Measurements from ENCODE around the gene ELP2. TPM values are rescaled to one million over a fixed set of nuclear protein-coding genes. Genes with fewer than 3 reads are reported as not detected.
"Not testable (repeated sequence)": the region's sequence is repeated elsewhere in the genome, so short reads cannot be mapped to it uniquely, and the experiment has no call there.

ELP2 gene, protein sequence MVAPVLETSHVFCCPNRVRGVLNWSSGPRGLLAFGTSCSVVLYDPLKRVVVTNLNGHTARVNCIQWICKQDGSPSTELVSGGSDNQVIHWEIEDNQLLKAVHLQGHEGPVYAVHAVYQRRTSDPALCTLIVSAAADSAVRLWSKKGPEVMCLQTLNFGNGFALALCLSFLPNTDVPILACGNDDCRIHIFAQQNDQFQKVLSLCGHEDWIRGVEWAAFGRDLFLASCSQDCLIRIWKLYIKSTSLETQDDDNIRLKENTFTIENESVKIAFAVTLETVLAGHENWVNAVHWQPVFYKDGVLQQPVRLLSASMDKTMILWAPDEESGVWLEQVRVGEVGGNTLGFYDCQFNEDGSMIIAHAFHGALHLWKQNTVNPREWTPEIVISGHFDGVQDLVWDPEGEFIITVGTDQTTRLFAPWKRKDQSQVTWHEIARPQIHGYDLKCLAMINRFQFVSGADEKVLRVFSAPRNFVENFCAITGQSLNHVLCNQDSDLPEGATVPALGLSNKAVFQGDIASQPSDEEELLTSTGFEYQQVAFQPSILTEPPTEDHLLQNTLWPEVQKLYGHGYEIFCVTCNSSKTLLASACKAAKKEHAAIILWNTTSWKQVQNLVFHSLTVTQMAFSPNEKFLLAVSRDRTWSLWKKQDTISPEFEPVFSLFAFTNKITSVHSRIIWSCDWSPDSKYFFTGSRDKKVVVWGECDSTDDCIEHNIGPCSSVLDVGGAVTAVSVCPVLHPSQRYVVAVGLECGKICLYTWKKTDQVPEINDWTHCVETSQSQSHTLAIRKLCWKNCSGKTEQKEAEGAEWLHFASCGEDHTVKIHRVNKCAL
- total RNA-seq = 80.4 and 94.1 TPM in 2 replicates
- long read RNA-seq, full-length matches to known transcripts = 223 of 312 reads
- long read RNA-seq, partial matches to known transcripts = 27 of 312 reads
- long read RNA-seq, other reads (novel, unspliced or antisense) = 62 of 312 reads

DNA sequence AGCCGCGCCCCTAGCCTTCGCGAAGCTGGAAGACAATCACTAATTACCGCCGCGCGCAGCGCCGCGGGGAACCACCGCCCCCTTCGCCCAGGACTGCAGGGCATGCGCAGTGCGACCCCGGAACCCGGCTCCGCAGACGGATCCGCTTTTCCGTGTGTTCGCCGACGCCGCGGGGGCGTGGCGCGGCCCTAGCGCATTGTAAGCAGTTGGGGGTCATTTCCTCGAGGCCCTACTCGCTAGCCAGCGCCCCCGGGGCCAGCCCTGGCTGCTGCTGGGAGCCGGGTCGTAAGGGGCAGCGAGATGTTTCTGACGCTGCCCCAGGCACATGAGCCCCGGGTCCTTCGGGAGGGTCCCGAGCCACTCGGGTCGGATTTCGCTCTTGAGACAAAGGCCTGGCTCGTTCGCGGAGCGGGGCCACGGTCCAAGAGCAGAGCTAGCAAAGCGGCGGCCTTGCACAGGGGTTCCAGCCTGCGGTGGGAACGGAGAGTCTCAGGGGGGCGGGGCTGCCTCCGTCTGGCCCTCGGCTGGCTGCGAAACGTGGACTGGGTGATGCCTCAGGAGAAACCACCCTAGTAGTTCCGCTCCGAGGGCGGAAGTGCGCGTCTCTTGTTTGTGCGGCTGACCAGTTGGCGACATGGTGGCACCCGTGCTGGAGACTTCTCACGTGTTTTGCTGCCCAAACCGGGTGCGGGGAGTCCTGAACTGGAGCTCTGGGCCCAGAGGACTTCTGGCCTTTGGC is at the start of gene ELP2, which contains the start of gene SLC39A6:
Gene ELP2 (plus strand): TSS at position 600 of the 739 bp plus-strand sequence. CDS start 35 bp downstream, at position 635.
Gene SLC39A6 (minus strand): TSS at position 41 of the 739 bp plus-strand sequence. CDS start 2,333 bp downstream, outside the sequence.
- Mint-ChIP-seq H3K9me3 (no peaks in the 10 kb centered on the region), H3K36me3 (ENCODE audit: low read depth) (peaks cover 4% of the 10 kb centered on the region), H3K27ac (ENCODE audit: unreplicated experiment) (peak within 1 kb of the TSS; percentile 99), H3K27me3 (ENCODE audit: low read depth) (no peaks in the 10 kb centered on the region), H3K4me1 (peaks cover 41% of the 10 kb centered on the region), H3K4me3 (peak within 1 kb of the TSS; percentile 99)
- TF ChIP-seq, protein P1, sequence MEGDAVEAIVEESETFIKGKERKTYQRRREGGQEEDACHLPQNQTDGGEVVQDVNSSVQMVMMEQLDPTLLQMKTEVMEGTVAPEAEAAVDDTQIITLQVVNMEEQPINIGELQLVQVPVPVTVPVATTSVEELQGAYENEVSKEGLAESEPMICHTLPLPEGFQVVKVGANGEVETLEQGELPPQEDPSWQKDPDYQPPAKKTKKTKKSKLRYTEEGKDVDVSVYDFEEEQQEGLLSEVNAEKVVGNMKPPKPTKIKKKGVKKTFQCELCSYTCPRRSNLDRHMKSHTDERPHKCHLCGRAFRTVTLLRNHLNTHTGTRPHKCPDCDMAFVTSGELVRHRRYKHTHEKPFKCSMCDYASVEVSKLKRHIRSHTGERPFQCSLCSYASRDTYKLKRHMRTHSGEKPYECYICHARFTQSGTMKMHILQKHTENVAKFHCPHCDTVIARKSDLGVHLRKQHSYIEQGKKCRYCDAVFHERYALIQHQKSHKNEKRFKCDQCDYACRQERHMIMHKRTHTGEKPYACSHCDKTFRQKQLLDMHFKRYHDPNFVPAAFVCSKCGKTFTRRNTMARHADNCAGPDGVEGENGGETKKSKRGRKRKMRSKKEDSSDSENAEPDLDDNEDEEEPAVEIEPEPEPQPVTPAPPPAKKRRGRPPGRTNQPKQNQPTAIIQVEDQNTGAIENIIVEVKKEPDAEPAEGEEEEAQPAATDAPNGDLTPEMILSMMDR (conservative IDR thresholded peaks at IDR 0.05) = no peak
- DNase-seq (ENCODE audit: low read depth, low spot score) = peak; percentile 95

DNA sequence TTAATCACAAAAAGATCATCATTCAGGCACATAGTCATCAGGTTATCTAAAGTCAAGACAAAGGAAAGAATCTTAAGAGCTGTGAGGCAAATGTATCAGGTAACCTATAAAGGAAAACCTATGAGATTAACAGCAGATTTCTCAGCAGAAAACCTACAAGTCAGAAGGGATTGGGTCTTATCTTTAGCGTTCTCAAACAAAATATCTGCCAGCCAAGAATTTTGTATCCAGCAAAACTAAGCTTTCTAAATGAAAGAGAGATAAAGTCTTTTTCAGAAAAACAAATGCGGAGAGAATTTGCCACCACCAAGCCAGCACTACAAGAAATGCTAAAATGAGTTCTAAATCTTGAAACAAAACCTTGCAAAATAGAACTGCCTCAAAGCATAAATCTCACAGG is 48.6 kb upstream of the ELP2 start:
- DNase-seq (ENCODE audit: low read depth, low spot score); H3K4me3 Mint-ChIP-seq; H3K36me3 Mint-ChIP-seq (ENCODE audit: low read depth); H3K27me3 Mint-ChIP-seq (ENCODE audit: low read depth); H3K9me3 Mint-ChIP-seq; H3K27ac Mint-ChIP-seq (ENCODE audit: unreplicated experiment); H3K4me1 Mint-ChIP-seq: not testable (repeated sequence)

DNA sequence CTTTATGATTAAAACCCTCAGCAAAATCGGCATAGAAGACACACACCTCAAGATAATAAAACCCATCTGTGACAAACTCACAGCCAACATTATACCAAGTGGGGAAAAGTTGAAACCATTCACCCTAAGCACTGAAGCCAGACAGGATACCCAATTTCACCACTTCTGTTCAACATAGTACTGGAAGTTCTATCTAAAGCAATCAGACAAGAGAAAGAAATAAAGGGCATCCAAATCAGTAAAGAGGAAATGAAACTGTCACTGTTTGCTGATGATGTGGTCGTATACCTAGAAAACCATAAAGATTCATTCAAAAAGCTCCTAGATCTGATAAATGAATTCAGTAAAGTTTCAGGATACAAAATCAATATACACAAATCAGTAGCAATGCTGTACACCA is 46.0 kb upstream of the ELP2 start:
- no peak for DNase-seq (ENCODE audit: low read depth, low spot score)
- no peak overlapping the region for H3K4me3 Mint-ChIP-seq
- no peaks in the 10 kb centered on the region for H3K4me1 Mint-ChIP-seq
- TF ChIP-seq, protein P1 (conservative IDR thresholded peaks at IDR 0.05) = no peak
- peaks cover 7% of the 10 kb centered on the region for H3K9me3 Mint-ChIP-seq
- no peaks in the 10 kb centered on the region for H3K27me3 Mint-ChIP-seq (ENCODE audit: low read depth)
- no peak overlapping the region for H3K27ac Mint-ChIP-seq (ENCODE audit: unreplicated experiment)
- H3K36me3 Mint-ChIP-seq (ENCODE audit: low read depth) = peaks cover 8% of the 10 kb centered on the region

DNA sequence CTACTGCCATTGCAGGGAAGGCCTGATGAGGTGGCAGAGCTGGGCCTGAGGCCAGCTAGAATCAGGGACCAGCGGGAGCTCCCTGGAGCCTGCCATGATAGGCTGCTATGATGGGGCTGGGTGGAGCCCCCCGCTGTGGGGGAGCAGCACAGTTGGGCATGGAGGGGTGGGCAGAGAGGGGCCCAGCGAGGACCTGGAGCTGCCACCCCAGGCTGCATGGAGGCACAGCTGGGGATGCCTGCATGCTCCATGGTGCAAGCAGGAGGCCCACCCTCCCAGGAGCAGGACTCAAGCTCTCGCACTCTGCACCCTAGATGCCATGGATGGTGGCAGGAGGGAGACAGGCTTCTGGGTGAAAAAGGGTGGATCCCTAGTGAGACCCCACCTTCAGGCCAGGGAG is 44.5 kb upstream of the ELP2 start:
- Mint-ChIP-seq H3K9me3 (peaks cover 7% of the 10 kb centered on the region), H3K27me3 (ENCODE audit: low read depth) (no peaks in the 10 kb centered on the region), H3K27ac (ENCODE audit: unreplicated experiment) (no peak overlapping the region), H3K36me3 (ENCODE audit: low read depth) (peaks cover 8% of the 10 kb centered on the region), H3K4me3 (no peak overlapping the region), H3K4me1 (no peaks in the 10 kb centered on the region)
- DNase-seq (ENCODE audit: low read depth, low spot score) = no peak
- TF ChIP-seq, protein P1 (conservative IDR thresholded peaks at IDR 0.05) = no peak

DNA sequence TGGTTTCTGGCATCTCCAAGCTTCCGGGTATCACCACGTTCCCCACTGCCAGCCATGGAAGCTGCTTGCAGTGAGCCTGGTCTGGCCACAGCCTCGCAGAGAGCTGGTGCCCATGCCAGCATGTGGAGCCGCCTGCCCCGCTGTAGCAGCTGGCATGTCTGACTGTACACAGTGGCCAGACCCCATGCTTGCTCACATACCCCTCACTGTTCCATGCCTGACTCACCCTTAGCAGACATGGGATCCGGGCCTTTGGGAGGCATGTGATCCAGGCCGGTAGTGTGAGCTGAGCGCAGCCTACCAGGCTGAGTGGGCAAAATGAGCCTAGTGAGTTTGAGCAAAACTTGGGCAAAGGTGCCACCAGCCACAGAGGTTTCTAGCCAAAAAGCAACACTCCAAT is 43.5 kb upstream of the ELP2 start:
- no peak overlapping the region for H3K27ac Mint-ChIP-seq (ENCODE audit: unreplicated experiment)
- H3K4me3 Mint-ChIP-seq = no peak overlapping the region
- H3K9me3 Mint-ChIP-seq = peaks cover 3% of the 10 kb centered on the region
- H3K27me3 Mint-ChIP-seq (ENCODE audit: low read depth) = no peaks in the 10 kb centered on the region
- no peaks in the 10 kb centered on the region for H3K4me1 Mint-ChIP-seq
- TF ChIP-seq, protein P1 (conservative IDR thresholded peaks at IDR 0.05) = no peak
- peaks cover 5% of the 10 kb centered on the region for H3K36me3 Mint-ChIP-seq (ENCODE audit: low read depth)
- no peak for DNase-seq (ENCODE audit: low read depth, low spot score)
